Endodermal cell (in vitro differentiated cells): Measurements from ENCODE around the gene CYREN. TPM values are rescaled to one million over a fixed set of nuclear protein-coding genes. Genes with fewer than 3 reads are reported as not detected.

Experiments
- DNase-seq: peaks from one replicate; pipeline ENCODE4 v3.0.0-alpha.2; 2017
- H3K27ac ChIP-seq: 2 replicates; pipeline ENCODE4 v1.5.1; 2013; ENCODE audit warnings: mild to moderate bottlenecking, low read depth, low read length, moderate library complexity
- H3K27me3 ChIP-seq: 2 replicates; pipeline ENCODE4 v1.6.1; 2013; ENCODE audit warnings: mild to moderate bottlenecking, low read length, moderate library complexity; ENCODE audit not compliant: insufficient read depth, control insufficient read depth, poor library complexity, severe bottlenecking
- H3K36me3 ChIP-seq: 2 replicates; pipeline ENCODE4 v1.7.0; 2013; ENCODE audit warnings: mild to moderate bottlenecking, low read length, moderate library complexity; ENCODE audit not compliant: control insufficient read depth, insufficient read depth
- H3K4me1 ChIP-seq: one replicate; pipeline ENCODE4 v1.7.0; 2013; ENCODE audit warnings: low read length; ENCODE audit not compliant: control insufficient read depth, insufficient read depth
- H3K4me3 ChIP-seq: 2 replicates; pipeline ENCODE4 v1.5.1; 2013; ENCODE audit warnings: mild to moderate bottlenecking, low read length, moderate library complexity
- H3K9ac ChIP-seq: 2 replicates; pipeline ENCODE4 v1.6.1; 2013; ENCODE audit warnings: mild to moderate bottlenecking, low read length, moderate library complexity; ENCODE audit not compliant: poor library complexity, severe bottlenecking; ENCODE audit errors: extremely low read depth
- H3K9me3 ChIP-seq: 2 replicates; pipeline ENCODE4 v1.6.1; 2013; ENCODE audit warnings: mild to moderate bottlenecking, low read length, moderate library complexity; ENCODE audit not compliant: control insufficient read depth
- H3K27ac Mint-ChIP-seq: 2 replicates; pipeline ENCODE4 v1.8.0; 2020; ENCODE audit warnings: mixed read lengths
- H3K27me3 Mint-ChIP-seq: 2 replicates; pipeline ENCODE4 v1.8.0; 2021; ENCODE audit warnings: mild to moderate bottlenecking, mixed read lengths; ENCODE audit not compliant: insufficient read depth
- H3K36me3 Mint-ChIP-seq: 2 replicates; pipeline ENCODE4 v1.8.0; 2020; ENCODE audit warnings: low read depth, mixed read lengths
- H3K4me1 Mint-ChIP-seq: 2 replicates; pipeline ENCODE4 v1.8.0; 2020; ENCODE audit warnings: mixed read lengths
- H3K4me3 Mint-ChIP-seq: 2 replicates; pipeline ENCODE4 v1.8.0; 2020; ENCODE audit warnings: mild to moderate bottlenecking, moderate library complexity, mixed read lengths
- H3K9me3 Mint-ChIP-seq: 2 replicates; pipeline ENCODE4 v1.8.0; 2020; ENCODE audit warnings: mild to moderate bottlenecking, mixed read lengths
- CTCF ChIP-seq: fragments of 200-600 bp; sonication (generic); conservative IDR thresholded peaks from 2 replicates; pipeline ENCODE4 v1.5.0; 2021; ENCODE audit warnings: antibody characterized with exemption, mild to moderate bottlenecking
- WGBS, 2 experiments: methylation state at CpG; one replicate each; pipeline versions ENCODE4 v1.1.5 to v1.1.7; 2013; ENCODE audit warnings: missing lambda C conversion rate in 2 of 2, mixed read lengths in 1 of 2; ENCODE audit not compliant: insufficient coverage in 1 of 2, insufficient read length in 1 of 2; 5-methylcytosine and 5-hydroxymethylcytosine counted together
- total RNA-seq, 2 donors: library from RNA; stranded (reverse); fragmentation: NEBNext Ultra II Directional in 1 of 2; extraction: Animal tissue kit (Norgen Biotek cat#: 25700) in 1 of 2; gene quantifications; 2 replicates in 1 of 2; 3 replicates in 1 of 2; pipeline ENCODE4 v1.2.1, GENCODE V29; 2021

CYREN gene
- total RNA-seq, 2 donors from 2014 or later: 60.6 to 67.8 TPM

DNA sequence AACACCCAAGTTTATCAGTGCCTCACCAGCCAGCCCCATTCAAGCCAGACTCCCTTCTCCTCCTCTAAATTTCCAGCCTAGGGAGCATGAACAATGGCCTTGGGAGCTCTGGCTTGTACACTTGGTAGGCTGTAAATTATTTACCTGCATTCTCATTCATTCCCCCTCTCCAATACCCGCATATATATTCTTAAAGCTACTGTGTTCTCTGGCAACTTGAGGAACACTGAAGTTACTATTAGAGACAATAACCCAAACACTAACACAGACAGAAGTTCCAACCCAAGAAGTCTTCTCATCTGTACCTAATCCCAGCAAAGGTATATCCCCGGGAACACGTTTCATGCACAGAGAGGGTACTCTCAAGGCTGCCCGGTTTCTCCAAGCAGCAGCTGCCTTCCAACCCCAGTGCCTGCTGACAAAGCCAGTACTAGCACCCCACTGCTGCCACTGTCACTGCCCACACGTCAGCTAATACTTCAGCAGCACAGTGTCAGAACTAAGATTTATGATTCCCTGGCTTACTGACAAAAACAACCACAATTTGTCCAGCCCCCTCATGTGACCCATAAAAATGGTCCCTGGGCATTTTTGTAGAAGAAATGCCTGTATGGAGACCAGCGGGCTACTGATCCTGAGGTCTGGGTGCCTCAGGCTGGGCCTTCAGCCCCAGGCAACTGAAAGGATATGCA is 37.7 kb upstream of the CYREN start:
- no peak overlapping the region for H3K4me3 Mint-ChIP-seq
- H3K9ac ChIP-seq: no peak overlapping the region
- peaks cover 6% of the 10 kb centered on the region for H3K27me3 ChIP-seq
- DNase-seq: no peak
- peaks cover 10% of the 10 kb centered on the region for H3K27me3 Mint-ChIP-seq
- no peaks in the 10 kb centered on the region for H3K4me1 ChIP-seq
- no peak overlapping the region for H3K4me3 ChIP-seq
- no peak for TF ChIP-seq CTCF
- peaks cover 5% of the 10 kb centered on the region for H3K36me3 Mint-ChIP-seq
- WGBS, 2 experiments: 91 to 100% methylated on average over 3 to 6 of the region's 6 CpGs
- no peak overlapping the region for H3K27ac ChIP-seq
- no peaks in the 10 kb centered on the region for H3K9me3 ChIP-seq
- H3K9me3 Mint-ChIP-seq: no peaks in the 10 kb centered on the region
- H3K36me3 ChIP-seq: peaks cover 15% of the 10 kb centered on the region
- peaks cover 12% of the 10 kb centered on the region for H3K4me1 Mint-ChIP-seq
- no peak overlapping the region for H3K27ac Mint-ChIP-seq

- no peak overlapping the region for H3K4me3 ChIP-seq
- H3K9me3 ChIP-seq: no peaks in the 10 kb centered on the region
- H3K9ac ChIP-seq: no peak overlapping the region
- H3K4me1 ChIP-seq: no peaks in the 10 kb centered on the region
- peaks cover 6% of the 10 kb centered on the region for H3K27me3 ChIP-seq
- Mint-ChIP-seq H3K36me3 (peaks cover 5% of the 10 kb centered on the region), H3K4me3 (no peak overlapping the region), H3K27me3 (peaks cover 10% of the 10 kb centered on the region), H3K27ac (no peak overlapping the region), H3K4me1 (peaks cover 12% of the 10 kb centered on the region), H3K9me3 (no peaks in the 10 kb centered on the region)
- no peak for TF ChIP-seq CTCF
- no peak for DNase-seq
- 87 to 96% methylated on average over 7 to 8 of the region's 8 CpGs for WGBS, 2 experiments
- peaks cover 21% of the 10 kb centered on the region for H3K36me3 ChIP-seq
- H3K27ac ChIP-seq: no peak overlapping the region
These were observed 37.0 kb upstream of the CYREN start for GRCh38 chr7:135207406-135208101.

GRCh38 chr7:135206941-135207391 is 36.5 kb upstream of the CYREN start:
- H3K4me3 Mint-ChIP-seq: no peak overlapping the region
- H3K9ac ChIP-seq: no peak overlapping the region
- no peak overlapping the region for H3K27ac Mint-ChIP-seq
- H3K27ac ChIP-seq: no peak overlapping the region
- no peaks in the 10 kb centered on the region for H3K4me1 ChIP-seq
- peaks cover 5% of the 10 kb centered on the region for H3K36me3 Mint-ChIP-seq
- H3K4me3 ChIP-seq: no peak overlapping the region
- 91 to 97% methylated on average over 7 of the region's 7 CpGs for WGBS, 2 experiments
- H3K27me3 Mint-ChIP-seq: peaks cover 10% of the 10 kb centered on the region
- H3K9me3 ChIP-seq: no peaks in the 10 kb centered on the region
- peaks cover 12% of the 10 kb centered on the region for H3K4me1 Mint-ChIP-seq
- DNase-seq: no peak
- no peak for TF ChIP-seq CTCF
- H3K27me3 ChIP-seq: peaks cover 6% of the 10 kb centered on the region
- peaks cover 24% of the 10 kb centered on the region for H3K36me3 ChIP-seq
- no peaks in the 10 kb centered on the region for H3K9me3 Mint-ChIP-seq
